ENCODE data around the gene ULK1.

DNA sequence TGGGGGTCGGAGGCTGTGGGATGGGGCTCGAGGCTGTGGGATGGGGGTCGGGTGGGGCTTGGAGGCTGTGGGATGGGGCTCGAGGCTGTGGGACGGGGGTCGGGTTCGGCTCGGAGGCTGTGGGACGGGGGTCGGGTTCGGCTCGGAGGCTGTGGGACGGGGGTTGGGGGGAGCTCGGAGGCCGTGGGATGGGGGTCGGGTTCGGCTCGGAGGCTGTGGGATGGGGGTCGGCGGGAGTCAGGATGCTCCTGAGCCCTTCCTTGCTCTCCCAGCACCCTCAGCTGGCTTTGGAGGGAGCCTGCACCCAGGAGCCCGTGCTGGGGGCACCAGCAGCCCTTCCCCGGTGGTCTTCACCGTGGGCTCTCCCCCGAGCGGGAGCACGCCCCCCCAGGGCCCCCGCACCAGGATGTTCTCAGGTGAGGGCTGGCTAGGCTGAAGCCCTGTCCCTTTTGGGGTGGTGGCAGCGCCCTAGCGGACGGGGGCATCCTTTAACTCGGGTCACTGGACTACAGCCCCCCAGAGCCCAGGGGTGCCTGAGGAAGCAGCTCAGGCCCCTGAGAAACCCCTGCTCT lies 22.8 kb downstream of the ULK1 start:
- TF ChIP-seq, protein P1, sequence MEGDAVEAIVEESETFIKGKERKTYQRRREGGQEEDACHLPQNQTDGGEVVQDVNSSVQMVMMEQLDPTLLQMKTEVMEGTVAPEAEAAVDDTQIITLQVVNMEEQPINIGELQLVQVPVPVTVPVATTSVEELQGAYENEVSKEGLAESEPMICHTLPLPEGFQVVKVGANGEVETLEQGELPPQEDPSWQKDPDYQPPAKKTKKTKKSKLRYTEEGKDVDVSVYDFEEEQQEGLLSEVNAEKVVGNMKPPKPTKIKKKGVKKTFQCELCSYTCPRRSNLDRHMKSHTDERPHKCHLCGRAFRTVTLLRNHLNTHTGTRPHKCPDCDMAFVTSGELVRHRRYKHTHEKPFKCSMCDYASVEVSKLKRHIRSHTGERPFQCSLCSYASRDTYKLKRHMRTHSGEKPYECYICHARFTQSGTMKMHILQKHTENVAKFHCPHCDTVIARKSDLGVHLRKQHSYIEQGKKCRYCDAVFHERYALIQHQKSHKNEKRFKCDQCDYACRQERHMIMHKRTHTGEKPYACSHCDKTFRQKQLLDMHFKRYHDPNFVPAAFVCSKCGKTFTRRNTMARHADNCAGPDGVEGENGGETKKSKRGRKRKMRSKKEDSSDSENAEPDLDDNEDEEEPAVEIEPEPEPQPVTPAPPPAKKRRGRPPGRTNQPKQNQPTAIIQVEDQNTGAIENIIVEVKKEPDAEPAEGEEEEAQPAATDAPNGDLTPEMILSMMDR (IDR thresholded peaks at IDR 0.05): no peak
- TF ChIP-seq EZH2 (IDR thresholded peaks at IDR 0.05): no peak
